Frontal cortex (tissue), 4 donors: ENCODE measurements around the gene TMEM117. TPM values are rescaled to one million over a fixed set of nuclear protein-coding genes. Genes with fewer than 3 reads are reported as not detected.

Experiments used
- DNase-seq, 2 donors: peaks; one replicate each; pipeline ENCODE4 v3.0.0; 2012; ENCODE audit warnings: low spot score in 2 of 2
- FAIRE-seq: peaks from 2 replicates; lab custom pipeline; 2012; peaks lifted over from hg19 to GRCh38; lab: Jason Lieb, UNC
- total RNA-seq: library from RNA; depleted of rRNA; stranded (reverse); fragments of >200 nt; gene quantifications from one replicate; pipeline ENCODE4 v1.2.3, GENCODE V29; 2014
- donor health status: control.
- donor health status: control.
- donor health status: control.

TMEM117 gene
- 9.8 TPM for total RNA-seq

DNA sequence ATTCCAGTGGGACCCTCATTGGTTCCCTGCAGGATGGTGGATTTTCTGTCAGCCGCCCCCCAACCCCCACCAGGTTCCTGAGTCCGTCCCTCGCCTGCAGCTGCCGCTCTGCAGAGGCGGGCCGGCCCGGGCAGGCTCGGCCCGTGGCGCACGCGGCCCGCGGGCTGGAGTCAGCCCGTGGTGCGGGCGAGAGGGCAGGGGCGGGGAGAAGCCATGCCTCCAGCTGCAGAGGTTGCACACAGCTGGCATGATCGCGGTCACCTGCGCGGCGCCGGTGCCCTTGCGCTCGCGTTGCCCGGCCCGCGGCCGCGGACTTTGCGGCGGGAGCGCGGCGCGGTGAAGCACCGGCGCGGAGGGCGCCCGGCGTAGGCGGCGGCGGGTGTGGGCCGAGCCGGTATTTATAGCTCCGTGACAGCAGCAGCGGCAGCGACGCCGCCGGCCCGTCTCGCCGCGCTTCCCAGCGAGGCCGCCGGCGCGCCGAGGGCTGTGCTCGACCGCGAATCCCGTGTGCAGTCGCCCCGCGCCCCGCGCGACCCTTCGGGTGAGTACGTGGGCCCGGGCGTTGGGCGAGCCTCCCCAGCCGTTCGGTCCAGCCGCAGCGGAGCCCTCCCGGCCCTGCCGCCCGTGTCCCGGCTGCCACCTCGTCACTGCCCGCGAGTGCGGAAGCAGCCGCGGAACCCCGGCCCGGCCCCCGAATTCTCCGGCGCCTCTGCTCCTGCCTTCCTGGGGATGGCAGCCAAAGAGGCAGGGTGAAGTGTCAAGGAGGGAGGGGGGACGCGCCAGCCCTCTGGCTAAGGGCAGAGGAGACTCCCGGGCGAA, at the start of gene TMEM117:
TMEM117 (plus strand) TSS at position 426 of the 819 bp plus-strand sequence.
- FAIRE-seq = no peak
- DNase-seq = peak; percentile 61 to 71

DNA sequence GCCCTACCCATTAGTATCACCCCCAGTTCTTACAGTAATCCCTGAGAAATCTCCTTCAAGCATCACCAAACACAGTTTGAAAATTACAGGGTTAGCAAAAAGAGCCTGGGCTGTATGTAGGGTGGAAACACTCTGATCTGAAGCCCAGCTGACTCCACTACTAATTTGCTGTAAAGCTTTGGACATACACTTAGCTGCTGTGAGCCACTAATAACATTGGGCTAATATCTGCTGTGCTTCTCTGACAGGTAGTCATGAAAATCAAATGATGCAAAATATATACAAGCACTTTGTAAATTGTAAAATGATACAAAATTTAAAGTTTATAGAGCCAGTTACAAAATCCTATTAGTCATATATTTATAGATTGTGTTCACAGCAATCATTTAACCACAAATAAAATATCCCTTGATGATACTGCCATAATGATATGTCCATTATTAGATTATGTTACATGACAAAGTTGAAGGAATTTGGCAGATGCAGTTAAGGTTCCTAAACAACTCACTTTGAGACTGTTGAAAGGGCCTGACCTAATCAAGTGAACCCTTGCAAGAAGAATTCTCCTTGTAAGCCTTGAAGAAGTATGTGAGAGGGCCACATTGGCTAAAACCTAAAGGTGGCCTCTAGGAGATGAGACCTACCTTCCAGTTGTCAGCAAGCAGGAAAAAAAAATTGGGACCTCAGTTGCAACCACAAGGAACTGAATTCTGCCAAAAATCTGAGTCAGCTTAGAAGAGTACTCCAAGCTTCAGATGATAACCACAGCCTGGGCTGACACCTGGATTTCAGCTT, 48.8 kb upstream of the TMEM117 start:
- no peak for DNase-seq
- FAIRE-seq = no peak

DNA sequence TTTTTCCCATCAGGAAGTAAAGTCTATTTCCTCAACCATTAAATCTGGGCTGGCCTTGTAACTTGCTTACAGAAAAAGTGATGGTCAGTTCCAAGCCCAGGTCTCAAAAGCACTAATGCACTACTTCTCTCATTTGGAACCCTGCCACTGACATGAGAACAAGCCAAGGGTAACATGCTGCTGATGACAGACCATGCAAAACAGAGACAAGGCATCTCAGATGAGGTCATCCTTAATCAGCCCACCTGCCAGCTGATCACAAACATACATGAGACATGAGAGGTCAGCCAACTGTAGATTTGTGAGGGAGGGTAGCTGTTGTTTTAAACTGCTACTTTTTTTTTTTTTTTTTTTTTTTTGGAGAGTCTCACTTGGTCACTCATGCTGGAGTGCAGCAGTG, 45.9 kb upstream of the TMEM117 start:
- FAIRE-seq (no peak), DNase-seq (no peak)

DNA sequence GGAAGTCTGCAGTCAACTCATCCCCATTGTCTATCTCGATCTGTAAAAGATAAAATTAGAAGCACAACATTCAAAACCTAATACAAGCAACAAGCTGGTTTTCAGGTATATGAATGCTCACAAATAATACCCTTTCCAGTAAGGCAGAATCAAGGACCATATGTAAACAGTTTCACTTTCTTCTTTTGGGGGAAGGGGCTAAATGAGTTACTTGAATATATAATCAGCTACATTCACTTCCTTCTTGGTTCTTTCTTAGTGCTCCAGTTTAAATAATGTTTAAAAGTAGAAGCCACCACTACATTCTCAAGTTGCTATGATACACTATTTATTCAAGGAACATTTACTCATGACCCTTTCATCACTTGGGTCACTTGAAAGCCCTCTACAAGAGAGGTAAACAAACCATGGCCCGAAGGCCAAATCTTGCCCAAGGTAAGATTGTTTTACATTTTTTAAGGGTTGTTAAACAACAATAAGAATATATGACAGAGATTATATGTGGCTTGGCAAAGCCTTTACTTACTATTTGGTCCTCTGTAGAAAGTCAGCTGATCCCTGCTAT, 40.1 kb upstream of the TMEM117 start:
- FAIRE-seq (no peak), DNase-seq (no peak)

DNA sequence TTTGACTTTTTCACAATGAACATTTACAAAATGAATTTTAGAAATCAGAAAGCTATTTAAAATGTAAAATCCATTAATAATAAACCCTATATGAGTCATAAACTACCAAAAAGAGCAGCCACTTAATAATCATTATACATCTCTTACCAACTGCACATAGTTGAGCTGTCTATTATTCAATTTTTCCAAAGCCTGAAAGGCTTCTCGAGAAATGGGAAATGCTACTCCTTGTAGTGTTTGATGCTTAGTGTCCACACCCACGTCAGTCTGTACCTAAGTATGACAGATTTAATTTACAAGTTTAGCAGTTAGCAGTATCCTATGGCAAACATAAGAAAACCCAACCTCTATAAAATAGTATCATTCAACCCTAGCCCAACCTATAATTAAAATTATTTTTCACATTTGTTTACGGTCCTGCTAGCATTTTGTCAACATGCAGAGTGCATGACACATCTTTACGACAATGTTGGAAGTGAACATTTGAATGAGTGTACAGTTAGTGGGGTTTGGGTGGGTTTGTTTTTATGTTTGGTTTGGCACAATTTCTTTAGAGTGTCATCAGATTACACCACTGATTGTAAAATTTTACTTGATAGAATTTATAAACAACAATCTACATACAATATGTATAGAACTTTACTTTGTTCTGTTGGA, 38.2 kb upstream of the TMEM117 start:
- FAIRE-seq = no peak
- DNase-seq = no peak

DNA sequence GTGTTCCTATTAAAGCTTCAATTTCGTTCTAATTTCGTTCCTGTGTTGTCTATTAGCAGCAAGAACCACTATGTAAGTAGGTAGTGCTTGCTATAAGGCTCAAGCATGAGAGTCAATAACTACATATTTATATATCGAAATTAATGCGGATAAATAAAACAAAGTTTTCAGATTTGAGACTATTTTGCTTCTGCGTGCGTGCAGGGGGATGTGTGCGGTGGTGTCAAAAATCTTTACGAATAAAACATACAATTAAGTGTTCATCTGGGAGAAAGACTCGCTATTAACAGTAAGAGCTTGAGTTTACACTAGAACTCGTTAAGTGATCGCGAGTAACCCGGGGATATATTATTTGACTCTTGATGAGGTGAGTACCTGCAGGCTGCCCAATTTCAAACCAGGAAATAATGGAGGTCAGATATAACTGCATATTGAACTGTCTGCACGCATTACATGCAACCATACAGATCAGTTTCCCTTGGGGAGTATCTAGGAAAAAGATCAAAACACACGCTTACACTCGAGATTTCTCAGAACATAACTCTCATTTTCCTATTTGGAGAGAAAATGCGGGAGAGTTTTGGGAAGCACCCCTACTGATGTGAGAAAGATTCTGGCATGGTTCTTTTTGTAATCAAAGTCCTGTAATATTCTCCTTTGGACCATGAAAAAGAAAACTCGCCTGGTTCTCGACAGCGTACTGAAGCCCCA, 30.6 kb upstream of the TMEM117 start:
- DNase-seq (peak in 1 of 2 donors; percentile 17), FAIRE-seq (no peak)

DNA sequence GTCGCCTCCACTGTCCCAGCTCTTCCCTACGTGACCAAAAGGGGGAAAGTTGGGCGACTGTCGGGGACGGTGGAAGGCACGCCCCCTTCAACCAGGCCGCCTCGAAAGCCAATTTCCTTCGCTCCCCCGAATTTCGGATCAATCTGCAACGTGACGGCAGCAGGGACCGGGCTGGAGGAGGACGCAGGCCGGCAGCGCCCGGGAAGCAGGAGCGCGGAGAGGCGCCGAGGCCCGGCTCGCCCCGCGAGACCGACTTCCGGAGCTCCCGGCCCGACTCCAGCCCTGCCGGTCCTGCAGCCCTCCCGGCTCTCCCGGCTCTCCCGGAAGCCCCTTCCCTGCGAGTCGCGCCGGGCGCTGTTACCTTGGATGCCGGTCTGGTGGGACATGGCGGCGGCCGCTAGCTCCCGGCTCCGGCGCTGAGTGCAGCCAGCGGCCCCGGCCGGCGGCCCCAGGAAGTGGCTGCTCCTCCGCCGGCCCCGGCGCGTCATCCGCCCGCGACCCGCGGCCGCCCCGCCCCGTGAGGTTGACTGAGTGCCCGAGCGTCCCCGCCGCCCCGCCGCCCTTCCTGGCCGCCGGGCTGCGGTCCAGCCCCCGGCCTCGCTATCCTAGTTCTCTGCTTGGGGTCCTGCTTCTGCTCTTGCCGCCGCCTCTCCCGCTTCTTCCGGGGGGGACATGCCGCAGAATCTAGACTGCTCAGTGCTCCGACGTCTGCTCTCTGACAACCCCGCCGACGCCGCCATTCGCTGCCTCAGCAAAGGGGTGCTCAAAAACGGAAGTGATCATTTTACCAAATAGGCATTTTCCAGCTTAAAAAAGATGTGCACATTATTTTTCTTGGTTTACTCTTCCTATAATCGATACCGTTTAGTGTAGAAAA, 29.8 kb upstream of the TMEM117 start, which contains the start of gene TWF1:
TWF1 (minus strand) TSS at position 458 of the 877 bp plus-strand sequence; CDS start at position 386, 72 bp downstream.
- FAIRE-seq = no peak
- peak; percentile 86 to 87 for DNase-seq

DNA sequence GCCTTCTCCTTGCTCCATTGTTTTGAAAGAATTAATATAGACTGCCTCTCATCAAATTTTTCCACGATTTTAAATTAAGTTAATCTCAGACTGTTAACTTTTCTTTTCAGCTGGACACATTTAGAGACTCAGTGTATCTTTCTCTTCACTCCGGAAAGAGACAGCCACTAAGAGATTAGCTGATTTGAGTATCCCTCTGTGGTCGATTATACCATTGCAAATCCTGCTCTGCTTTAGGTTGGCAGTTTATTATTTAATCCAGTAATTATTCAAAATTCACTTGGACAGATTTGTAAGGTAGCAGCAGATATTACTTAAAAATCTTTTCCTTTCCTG, 29.2 kb upstream of the TMEM117 start:
- peak; percentile 7 to 22 for DNase-seq

DNA sequence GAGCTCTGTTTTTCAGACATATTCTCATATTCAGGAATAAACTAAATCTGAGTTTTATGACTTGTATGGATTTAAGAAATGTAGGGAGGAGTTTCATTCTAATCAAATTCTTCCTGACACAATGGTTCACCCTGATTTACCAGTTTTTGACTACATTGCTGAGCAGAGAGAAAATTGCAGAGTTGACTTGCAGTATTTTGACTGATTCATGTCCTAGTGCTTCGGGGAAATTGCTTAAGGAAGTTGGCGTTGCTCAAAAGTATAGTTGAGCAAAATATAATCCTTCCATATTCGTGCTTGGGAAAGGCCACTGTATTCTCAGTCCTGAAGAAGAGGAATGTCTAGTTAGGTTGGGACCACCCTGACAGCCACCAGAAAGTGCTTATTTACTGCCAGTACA, 28.5 kb upstream of the TMEM117 start:
- DNase-seq = no peak
- FAIRE-seq = no peak

More for the DNA sequence above, 29.2 kb upstream of the TMEM117 start:
- no peak for FAIRE-seq

DNA sequence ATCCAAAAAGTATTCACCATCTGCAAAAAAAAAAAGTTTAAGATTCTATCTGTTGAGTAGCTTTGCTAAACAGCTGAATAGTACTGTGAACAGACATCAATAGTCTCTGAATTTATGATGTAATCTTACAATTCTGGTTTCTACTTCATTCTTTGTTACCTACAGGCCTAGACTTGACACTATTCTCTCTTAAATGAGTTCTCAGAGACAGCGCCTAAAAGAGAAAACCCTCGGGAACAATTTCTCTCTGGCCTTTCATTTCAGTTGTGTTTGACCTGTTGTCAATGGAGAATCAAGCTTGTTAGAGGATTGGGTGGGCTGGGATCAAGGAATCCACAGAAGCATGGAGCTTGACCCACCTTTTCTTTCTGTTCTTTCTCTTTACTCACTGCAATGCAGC, 23.8 kb upstream of the TMEM117 start:
- no peak for DNase-seq

DNA sequence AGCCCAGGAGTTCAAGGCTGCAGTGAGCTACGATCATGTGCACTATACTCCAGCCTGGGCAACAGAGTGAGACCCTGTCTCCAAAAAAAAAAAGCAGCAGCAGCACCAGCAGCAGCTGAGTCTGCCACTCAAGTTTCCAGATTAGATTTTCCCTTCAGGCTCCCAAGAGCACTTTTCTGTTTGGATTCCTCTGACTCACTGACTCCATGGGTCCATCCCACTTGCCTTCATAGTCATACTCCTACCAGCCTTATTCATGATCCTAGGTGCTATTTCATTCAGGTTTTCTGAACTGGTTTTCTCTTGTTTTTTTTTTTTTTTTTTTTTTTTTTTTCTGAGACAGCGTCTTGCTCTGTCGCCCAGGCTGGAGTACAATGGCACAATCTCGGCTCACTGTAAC, 23.0 kb upstream of the TMEM117 start:
- DNase-seq (no peak), FAIRE-seq (no peak)

More for the DNA sequence above, 23.8 kb upstream of the TMEM117 start:
- FAIRE-seq = no peak

DNA sequence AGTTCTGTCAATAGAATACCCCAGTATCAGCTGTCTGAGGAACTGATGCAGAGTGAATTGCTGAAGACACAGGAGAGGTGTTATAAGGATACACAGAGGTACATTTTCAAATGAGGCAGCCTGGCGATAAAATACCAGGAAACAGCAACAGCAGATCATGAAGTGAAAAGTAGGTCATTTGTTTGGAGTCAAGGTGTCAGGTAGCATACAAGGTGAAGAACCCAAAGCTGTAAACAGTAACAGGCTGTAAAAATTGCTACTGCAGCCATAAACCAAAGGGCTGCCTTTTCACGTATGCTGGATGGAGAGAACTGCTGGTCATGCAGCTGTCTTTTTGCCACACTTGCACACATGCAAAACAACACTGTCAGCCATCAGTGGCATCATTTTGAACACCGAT, 20.5 kb upstream of the TMEM117 start:
- DNase-seq (no peak), FAIRE-seq (no peak)

DNA sequence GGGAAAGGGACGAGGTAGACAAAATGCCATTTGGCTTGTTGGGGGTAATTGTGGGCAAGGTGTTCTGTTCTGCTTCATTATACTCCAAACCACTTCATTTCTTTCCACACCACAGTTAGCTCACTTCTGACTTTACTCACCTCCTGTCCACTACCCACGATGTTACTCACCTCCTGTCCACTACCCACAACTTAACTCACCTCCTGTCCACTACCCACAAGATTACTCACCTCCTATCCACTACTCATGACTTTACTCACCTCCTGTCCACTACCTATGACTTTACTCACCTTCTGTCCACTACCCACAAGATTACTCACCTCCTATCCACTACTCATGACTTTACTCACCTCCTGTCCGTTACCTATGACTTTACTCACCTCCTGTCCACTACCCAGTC, 19.7 kb upstream of the TMEM117 start:
- FAIRE-seq = no peak
- no peak for DNase-seq

DNA sequence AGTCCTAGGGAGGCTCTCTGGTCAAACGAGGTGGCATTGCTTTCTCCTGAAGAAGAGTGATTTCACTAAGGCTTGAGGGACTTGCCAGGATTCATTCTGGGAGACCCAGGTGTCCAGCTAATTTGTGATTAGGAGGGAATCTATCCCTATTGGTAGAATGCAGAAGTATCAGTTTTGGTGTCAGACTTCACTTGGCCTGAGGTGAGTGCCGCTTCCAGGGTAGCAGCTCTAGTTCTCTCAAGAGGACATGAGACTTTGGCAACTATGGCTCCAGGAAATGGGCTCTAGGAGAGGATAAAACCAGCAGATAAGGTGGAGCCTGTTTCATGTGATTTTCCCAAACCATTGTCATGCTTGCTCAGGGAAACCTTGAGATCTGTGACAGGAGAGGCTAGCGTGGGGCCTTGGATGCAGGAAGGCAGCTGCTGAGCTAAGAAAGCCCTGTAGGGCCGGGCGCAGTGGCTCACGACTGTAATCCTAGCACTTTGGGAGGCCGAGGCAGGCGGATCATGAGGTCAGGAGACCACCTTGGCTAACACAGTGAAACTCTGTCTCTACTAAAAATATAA, 11.6 kb upstream of the TMEM117 start:
- no peak for FAIRE-seq
- no peak for DNase-seq

DNA sequence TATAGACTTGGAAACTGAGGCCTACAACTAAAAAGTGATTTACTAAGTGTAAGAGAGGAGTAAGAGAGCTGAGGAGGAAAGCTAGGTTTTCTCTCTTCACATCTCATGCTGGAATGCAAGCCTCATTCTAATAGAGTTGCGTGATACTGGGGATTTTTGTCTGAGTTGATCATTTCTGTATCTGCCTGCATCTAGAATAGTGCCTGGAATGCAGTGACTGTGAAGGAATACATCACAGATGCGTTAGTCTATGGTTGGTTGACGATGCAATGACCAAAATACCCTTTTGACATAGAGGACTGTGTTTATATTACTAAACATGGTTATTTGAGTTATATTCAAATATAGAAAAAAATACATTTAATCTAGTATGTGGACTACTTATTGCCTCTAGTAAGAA, 9.2 kb upstream of the TMEM117 start:
- DNase-seq (no peak), FAIRE-seq (no peak)

DNA sequence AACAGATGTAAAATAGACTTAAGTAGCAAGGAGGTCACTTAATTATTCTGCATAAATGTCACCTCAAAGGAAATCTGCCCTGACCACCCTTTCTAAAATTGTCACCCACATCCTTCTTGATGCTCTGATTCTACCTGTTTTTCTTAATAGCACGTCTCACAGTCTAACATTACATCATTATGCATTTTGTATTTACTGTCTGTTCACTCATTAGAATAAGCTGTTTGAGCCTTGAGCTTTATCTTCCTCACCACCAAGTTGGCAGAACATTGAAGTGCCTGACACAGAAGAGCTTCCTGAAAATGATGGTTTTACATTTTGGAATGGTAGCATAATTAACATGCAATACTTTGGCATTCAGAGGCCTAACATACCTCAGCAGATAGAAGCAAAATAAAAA, 8.8 kb upstream of the TMEM117 start:
- FAIRE-seq = no peak

DNA sequence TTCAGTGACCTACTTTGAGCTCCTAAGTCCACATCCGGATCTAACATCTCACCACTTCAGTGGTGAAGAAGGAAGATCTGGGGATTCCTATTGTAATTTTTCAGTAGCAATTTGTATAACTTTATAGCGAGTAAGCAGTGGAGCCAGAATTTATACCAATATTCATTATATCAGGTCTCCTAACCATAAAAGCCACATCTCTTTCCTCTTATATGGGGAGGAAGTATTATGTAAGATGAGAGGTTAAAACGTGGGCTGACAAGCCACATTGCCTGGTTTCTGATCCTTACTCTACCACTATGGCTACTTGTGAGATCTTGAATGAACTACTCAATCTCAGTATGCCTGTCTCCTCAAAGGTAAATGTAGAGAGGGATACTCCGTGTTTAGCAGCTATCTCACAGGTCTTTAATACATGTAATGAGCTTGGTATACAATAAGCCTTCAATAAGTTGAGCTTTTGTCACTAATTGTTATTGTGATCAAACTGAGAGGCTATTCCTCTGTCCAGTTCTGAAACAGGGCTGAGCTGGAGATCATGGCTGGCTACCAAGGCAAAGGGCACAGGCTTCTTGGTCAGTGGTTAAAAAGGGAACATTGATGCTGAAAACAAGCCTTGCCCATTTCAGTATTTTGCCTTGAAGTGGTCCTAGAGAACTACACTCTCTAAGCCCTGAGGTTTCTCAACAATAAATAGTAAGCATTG, 3.3 kb upstream of the TMEM117 start:
- DNase-seq (no peak), FAIRE-seq (no peak)

More for the DNA sequence above, 8.8 kb upstream of the TMEM117 start:
- no peak for DNase-seq

DNA sequence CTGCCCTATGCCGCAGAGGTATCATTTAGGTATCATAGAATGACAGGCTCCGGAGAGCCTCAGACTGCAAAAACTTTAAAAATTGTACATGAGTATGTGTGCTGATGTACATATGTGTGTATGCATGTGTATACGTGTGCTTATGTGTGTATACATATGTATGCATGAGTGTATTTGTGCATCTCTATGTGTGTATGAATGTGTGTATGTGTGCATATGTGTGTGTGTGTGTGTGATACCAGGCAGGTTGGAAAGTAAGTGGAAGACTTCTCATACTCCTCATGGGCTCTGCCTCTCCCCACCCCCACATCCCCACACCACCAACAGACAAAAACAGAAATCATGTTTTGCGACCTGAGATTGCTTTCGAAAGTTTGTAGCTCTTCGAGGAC, 621 bp upstream of the TMEM117 start:
- no peak for FAIRE-seq
- no peak for DNase-seq
